ENCODE data around the gene PANK1. TPM values are rescaled to one million over a fixed set of nuclear protein-coding genes. Genes with fewer than 3 reads are reported as not detected.

The PANK1 gene
- polyA plus RNA-seq, 1 experiment: 9.2 TPM

- DNase-seq (ENCODE audit: low read depth, low spot score): no peak
- Histone ChIP-seq H3K27ac (ENCODE audit: low read depth, low read length) (no peak overlapping the region), H3K27me3 (ENCODE audit: control insufficient read depth, insufficient read depth, low read length) (no peaks in the 10 kb centered on the region), H3K9me3 (ENCODE audit: control insufficient read depth, insufficient read depth, low read length) (no peaks in the 10 kb centered on the region), H3K4me3 (ENCODE audit: low read depth, low read length) (no peak overlapping the region)
- ChIA-PET CTCF (no interaction called here), POLR2A (no interaction called here)
- TF ChIP-seq CTCF (IDR thresholded peaks at IDR 0.05; ENCODE audit: low read depth, low read length): no peak
Observed at GRCh38 chr10:89588671-89589070, 56.4 kb downstream of the PANK1 start.

DNA sequence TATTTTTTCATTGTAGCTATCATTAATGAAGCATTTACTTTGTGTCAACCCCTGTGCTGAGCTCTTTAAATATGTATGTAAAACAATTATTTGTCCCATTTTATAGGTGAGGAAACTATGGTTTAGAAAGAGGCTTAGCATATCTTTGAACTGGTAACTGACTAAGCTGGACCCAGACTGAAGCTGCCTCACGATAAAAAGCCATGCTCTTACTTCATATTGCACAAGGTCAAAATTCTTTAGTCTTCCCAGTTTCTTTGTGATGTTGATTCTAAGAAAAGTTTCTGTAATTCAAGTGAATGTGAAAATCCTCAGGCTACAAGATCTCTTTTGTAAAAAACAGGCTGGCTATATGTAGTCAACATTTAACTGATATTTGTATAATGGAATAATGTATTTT lies 63.0 kb downstream of the PANK1 start:
- H3K27ac ChIP-seq (ENCODE audit: low read depth, low read length): no peak overlapping the region
- POLR2A ChIA-PET: interaction anchor here (0.6 kb wide), 1 partner anchor 25 kb away, joined by 3 read pairs; no protein-coding TSS in a partner anchor
- no peaks in the 10 kb centered on the region for H3K27me3 ChIP-seq (ENCODE audit: control insufficient read depth, insufficient read depth, low read length)
- TF ChIP-seq CTCF (IDR thresholded peaks at IDR 0.05; ENCODE audit: low read depth, low read length): no peak
- CTCF ChIA-PET: no interaction called here
- no peaks in the 10 kb centered on the region for H3K9me3 ChIP-seq (ENCODE audit: control insufficient read depth, insufficient read depth, low read length)
- DNase-seq (ENCODE audit: low read depth, low spot score): no peak
- H3K4me3 ChIP-seq (ENCODE audit: low read depth, low read length): no peak overlapping the region

DNA sequence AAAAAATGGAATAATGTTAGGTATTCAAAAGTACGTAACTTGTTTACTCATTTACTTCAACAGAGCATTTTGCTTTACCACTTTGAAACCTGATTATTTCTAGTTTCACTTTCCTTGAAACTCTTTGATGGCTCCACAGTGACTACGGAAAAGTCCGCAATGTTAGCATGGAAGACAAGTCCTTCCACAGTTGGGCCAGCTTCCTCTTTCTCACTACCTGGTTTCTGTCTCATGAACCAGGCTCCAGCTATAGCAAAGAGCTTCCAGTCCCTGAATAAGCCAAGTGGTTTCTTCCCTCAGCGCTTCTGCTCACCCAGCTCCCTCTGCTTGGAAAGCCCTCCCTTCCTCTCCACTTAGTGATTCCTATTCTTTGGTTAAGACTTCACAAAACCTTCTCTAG lies 64.8 kb downstream of the PANK1 start:
- DNase-seq (ENCODE audit: low read depth, low spot score): no peak
- no peaks in the 10 kb centered on the region for H3K9me3 ChIP-seq (ENCODE audit: control insufficient read depth, insufficient read depth, low read length)
- H3K4me3 ChIP-seq (ENCODE audit: low read depth, low read length): no peak overlapping the region
- TF ChIP-seq CTCF (IDR thresholded peaks at IDR 0.05; ENCODE audit: low read depth, low read length): no peak
- H3K27me3 ChIP-seq (ENCODE audit: control insufficient read depth, insufficient read depth, low read length): no peaks in the 10 kb centered on the region
- ChIA-PET POLR2A (no interaction called here), CTCF (no interaction called here)
- H3K27ac ChIP-seq (ENCODE audit: low read depth, low read length): no peak overlapping the region

- H3K9me3 ChIP-seq (ENCODE audit: control insufficient read depth, insufficient read depth, low read length): no peaks in the 10 kb centered on the region
- no peak for TF ChIP-seq CTCF (IDR thresholded peaks at IDR 0.05; ENCODE audit: low read depth, low read length)
- no peak for DNase-seq (ENCODE audit: low read depth, low spot score)
- H3K27me3 ChIP-seq (ENCODE audit: control insufficient read depth, insufficient read depth, low read length): no peaks in the 10 kb centered on the region
- no peak overlapping the region for H3K27ac ChIP-seq (ENCODE audit: low read depth, low read length)
- ChIA-PET CTCF (interaction anchor here (1.5 kb wide), 1 partner anchor 12 kb away, joined by 5 read pairs; no protein-coding TSS in a partner anchor), POLR2A (no interaction called here)
- H3K4me3 ChIP-seq (ENCODE audit: low read depth, low read length): no peak overlapping the region
Observed at GRCh38 chr10:89576696-89577095, 68.3 kb downstream of the PANK1 start.

- no peak for DNase-seq (ENCODE audit: low read depth, low spot score)
- H3K27ac ChIP-seq (ENCODE audit: low read depth, low read length): no peak overlapping the region
- H3K9me3 ChIP-seq (ENCODE audit: control insufficient read depth, insufficient read depth, low read length): no peaks in the 10 kb centered on the region
- CTCF ChIA-PET: interaction anchor here (1.5 kb wide), 1 partner anchor 11 kb away, joined by 5 read pairs; no protein-coding TSS in a partner anchor
- POLR2A ChIA-PET: no interaction called here
- TF ChIP-seq CTCF (IDR thresholded peaks at IDR 0.05; ENCODE audit: low read depth, low read length): no peak
- H3K4me3 ChIP-seq (ENCODE audit: low read depth, low read length): no peak overlapping the region
- no peaks in the 10 kb centered on the region for H3K27me3 ChIP-seq (ENCODE audit: control insufficient read depth, insufficient read depth, low read length)
Observed at GRCh38 chr10:89576022-89576421, 69.0 kb downstream of the PANK1 start.
